ENCODE data around the gene CT45A2.
"Not testable (repeated sequence)": the region's sequence is repeated elsewhere in the genome, so short reads cannot be mapped to it uniquely, and the experiment has no call there.

Gene CT45A2, protein sequence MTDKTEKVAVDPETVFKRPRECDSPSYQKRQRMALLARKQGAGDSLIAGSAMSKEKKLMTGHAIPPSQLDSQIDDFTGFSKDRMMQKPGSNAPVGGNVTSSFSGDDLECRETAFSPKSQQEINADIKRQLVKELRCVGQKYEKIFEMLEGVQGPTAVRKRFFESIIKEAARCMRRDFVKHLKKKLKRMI
- 0 reads per million in 3 donors for total RNA-seq

DNA sequence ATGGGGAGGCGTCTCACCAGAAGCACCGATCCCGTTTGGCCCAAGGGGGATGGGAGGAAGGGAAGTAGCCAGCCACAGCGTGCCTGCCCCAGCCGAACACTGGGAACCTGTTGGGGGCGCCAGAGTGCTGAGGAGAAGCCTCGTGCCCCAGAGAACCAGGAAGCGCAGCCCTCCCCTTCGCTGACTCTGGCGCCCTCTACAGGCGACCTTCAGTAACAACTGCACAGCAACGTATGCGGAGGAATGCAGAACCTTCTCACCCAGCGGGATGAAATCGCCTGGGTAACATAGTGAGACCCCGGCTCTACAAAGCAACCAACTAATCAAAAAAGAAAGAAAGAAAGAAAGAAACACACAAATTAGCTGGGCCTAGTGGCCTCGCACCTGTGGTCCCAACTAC is at the start of gene CT45A2:
Gene CT45A2 (minus strand): TSS at position 101 of the 400 bp plus-strand sequence. CDS start 3,747 bp downstream, outside the sequence.
- H3K9me3 ChIP-seq (ENCODE audit: control insufficient read depth, low read length); DNase-seq; H3K27me3 ChIP-seq (replicated peaks; ENCODE audit: control insufficient read depth, insufficient read depth, low read length, poor library complexity, severe bottlenecking); H3K36me3 ChIP-seq (ENCODE audit: control insufficient read depth, insufficient read depth, low read length); H3K4me3 ChIP-seq (ENCODE audit: insufficient read depth, low read depth, low read length, poor library complexity, severe bottlenecking); H3K27ac ChIP-seq (ENCODE audit: insufficient read depth, low read length, poor library complexity, severe bottlenecking); H3K4me1 ChIP-seq (ENCODE audit: control insufficient read depth, insufficient read depth, low read length, poor library complexity, severe bottlenecking): not testable (repeated sequence)

DNA sequence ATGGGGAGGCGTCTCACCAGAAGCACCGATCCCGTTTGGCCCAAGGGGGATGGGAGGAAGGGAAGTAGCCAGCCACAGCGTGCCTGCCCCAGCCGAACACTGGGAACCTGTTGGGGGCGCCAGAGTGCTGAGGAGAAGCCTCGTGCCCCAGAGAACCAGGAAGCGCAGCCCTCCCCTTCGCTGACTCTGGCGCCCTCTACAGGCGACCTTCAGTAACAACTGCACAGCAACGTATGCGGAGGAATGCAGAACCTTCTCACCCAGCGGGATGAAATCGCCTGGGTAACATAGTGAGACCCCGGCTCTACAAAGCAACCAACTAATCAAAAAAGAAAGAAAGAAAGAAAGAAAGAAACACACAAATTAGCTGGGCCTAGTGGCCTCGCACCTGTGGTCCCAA is 34.6 kb upstream of the CT45A2 start, which contains the start of gene CT45A8:
Gene CT45A8 (minus strand): TSS at position 101 of the 400 bp plus-strand sequence. CDS start 3,755 bp downstream, outside the sequence.
- not testable (repeated sequence) for H3K36me3 ChIP-seq (ENCODE audit: control insufficient read depth, insufficient read depth, low read length); H3K27ac ChIP-seq (ENCODE audit: insufficient read depth, low read length, poor library complexity, severe bottlenecking); H3K27me3 ChIP-seq (replicated peaks; ENCODE audit: control insufficient read depth, insufficient read depth, low read length, poor library complexity, severe bottlenecking); H3K4me1 ChIP-seq (ENCODE audit: control insufficient read depth, insufficient read depth, low read length, poor library complexity, severe bottlenecking); H3K9me3 ChIP-seq (ENCODE audit: control insufficient read depth, low read length); DNase-seq; H3K4me3 ChIP-seq (ENCODE audit: insufficient read depth, low read depth, low read length, poor library complexity, severe bottlenecking)

DNA sequence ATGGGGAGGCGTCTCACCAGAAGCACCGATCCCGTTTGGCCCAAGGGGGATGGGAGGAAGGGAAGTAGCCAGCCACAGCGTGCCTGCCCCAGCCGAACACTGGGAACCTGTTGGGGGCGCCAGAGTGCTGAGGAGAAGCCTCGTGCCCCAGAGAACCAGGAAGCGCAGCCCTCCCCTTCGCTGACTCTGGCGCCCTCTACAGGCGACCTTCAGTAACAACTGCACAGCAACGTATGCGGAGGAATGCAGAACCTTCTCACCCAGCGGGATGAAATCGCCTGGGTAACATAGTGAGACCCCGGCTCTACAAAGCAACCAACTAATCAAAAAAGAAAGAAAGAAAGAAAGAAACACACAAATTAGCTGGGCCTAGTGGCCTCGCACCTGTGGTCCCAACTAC is 17.4 kb upstream of the CT45A2 start, which contains the start of gene CT45A7:
Gene CT45A7 (minus strand): TSS at position 101 of the 400 bp plus-strand sequence. CDS start 3,747 bp downstream, outside the sequence.
- not testable (repeated sequence) for H3K9me3 ChIP-seq (ENCODE audit: control insufficient read depth, low read length); H3K36me3 ChIP-seq (ENCODE audit: control insufficient read depth, insufficient read depth, low read length)

DNA sequence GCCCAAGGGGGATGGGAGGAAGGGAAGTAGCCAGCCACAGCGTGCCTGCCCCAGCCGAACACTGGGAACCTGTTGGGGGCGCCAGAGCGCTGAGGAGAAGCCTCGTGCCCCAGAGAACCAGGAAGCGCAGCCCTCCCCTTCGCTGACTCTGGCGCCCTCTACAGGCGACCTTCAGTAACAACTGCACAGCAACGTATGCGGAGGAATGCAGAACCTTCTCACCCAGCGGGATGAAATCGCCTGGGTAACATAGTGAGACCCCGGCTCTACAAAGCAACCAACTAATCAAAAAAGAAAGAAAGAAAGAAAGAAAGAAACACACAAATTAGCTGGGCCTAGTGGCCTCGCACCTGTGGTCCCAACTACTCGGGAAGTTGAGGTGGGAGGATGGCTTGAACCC is 17.1 kb downstream of the CT45A2 start, which contains the start of gene CT45A6:
Gene CT45A6 (minus strand): TSS at position 101 of the 400 bp plus-strand sequence. CDS start 3,794 bp downstream, outside the sequence.
- H3K4me1 ChIP-seq (ENCODE audit: control insufficient read depth, insufficient read depth, low read length, poor library complexity, severe bottlenecking); DNase-seq; H3K27me3 ChIP-seq (replicated peaks; ENCODE audit: control insufficient read depth, insufficient read depth, low read length, poor library complexity, severe bottlenecking); H3K9me3 ChIP-seq (ENCODE audit: control insufficient read depth, low read length); H3K27ac ChIP-seq (ENCODE audit: insufficient read depth, low read length, poor library complexity, severe bottlenecking); H3K4me3 ChIP-seq (ENCODE audit: insufficient read depth, low read depth, low read length, poor library complexity, severe bottlenecking); H3K36me3 ChIP-seq (ENCODE audit: control insufficient read depth, insufficient read depth, low read length): not testable (repeated sequence)

More for the DNA sequence above, 17.4 kb upstream of the CT45A2 start, which contains the start of gene CT45A7:
- H3K4me1 ChIP-seq (ENCODE audit: control insufficient read depth, insufficient read depth, low read length, poor library complexity, severe bottlenecking); DNase-seq; H3K27me3 ChIP-seq (replicated peaks; ENCODE audit: control insufficient read depth, insufficient read depth, low read length, poor library complexity, severe bottlenecking); H3K4me3 ChIP-seq (ENCODE audit: insufficient read depth, low read depth, low read length, poor library complexity, severe bottlenecking); H3K27ac ChIP-seq (ENCODE audit: insufficient read depth, low read length, poor library complexity, severe bottlenecking): not testable (repeated sequence)

DNA sequence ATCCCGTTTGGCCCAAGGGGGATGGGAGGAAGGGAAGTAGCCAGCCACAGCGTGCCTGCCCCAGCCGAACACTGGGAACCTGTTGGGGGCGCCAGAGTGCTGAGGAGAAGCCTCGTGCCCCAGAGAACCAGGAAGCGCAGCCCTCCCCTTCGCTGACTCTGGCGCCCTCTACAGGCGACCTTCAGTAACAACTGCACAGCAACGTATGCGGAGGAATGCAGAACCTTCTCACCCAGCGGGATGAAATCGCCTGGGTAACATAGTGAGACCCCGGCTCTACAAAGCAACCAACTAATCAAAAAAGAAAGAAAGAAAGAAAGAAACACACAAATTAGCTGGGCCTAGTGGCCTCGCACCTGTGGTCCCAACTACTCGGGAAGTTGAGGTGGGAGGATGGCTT is 34.4 kb downstream of the CT45A2 start, which contains the start of gene CT45A5:
Gene CT45A5 (minus strand): TSS at position 101 of the 400 bp plus-strand sequence. CDS start 3,774 bp downstream, outside the sequence.
- not testable (repeated sequence) for H3K36me3 ChIP-seq (ENCODE audit: control insufficient read depth, insufficient read depth, low read length); H3K27me3 ChIP-seq (replicated peaks; ENCODE audit: control insufficient read depth, insufficient read depth, low read length, poor library complexity, severe bottlenecking); H3K4me1 ChIP-seq (ENCODE audit: control insufficient read depth, insufficient read depth, low read length, poor library complexity, severe bottlenecking); H3K9me3 ChIP-seq (ENCODE audit: control insufficient read depth, low read length); DNase-seq; H3K27ac ChIP-seq (ENCODE audit: insufficient read depth, low read length, poor library complexity, severe bottlenecking); H3K4me3 ChIP-seq (ENCODE audit: insufficient read depth, low read depth, low read length, poor library complexity, severe bottlenecking)

DNA sequence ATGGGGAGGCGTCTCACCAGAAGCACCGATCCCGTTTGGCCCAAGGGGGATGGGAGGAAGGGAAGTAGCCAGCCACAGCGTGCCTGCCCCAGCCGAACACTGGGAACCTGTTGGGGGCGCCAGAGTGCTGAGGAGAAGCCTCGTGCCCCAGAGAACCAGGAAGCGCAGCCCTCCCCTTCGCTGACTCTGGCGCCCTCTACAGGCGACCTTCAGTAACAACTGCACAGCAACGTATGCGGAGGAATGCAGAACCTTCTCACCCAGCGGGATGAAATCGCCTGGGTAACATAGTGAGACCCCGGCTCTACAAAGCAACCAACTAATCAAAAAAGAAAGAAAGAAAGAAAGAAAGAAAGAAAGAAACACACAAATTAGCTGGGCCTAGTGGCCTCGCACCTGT is 51.7 kb downstream of the CT45A2 start, which contains the start of gene CT45A3:
Gene CT45A3 (minus strand): TSS at position 101 of the 400 bp plus-strand sequence. CDS start 3,747 bp downstream, outside the sequence.
- H3K4me3 ChIP-seq (ENCODE audit: insufficient read depth, low read depth, low read length, poor library complexity, severe bottlenecking); H3K4me1 ChIP-seq (ENCODE audit: control insufficient read depth, insufficient read depth, low read length, poor library complexity, severe bottlenecking); H3K9me3 ChIP-seq (ENCODE audit: control insufficient read depth, low read length); H3K27me3 ChIP-seq (replicated peaks; ENCODE audit: control insufficient read depth, insufficient read depth, low read length, poor library complexity, severe bottlenecking); H3K36me3 ChIP-seq (ENCODE audit: control insufficient read depth, insufficient read depth, low read length); DNase-seq; H3K27ac ChIP-seq (ENCODE audit: insufficient read depth, low read length, poor library complexity, severe bottlenecking): not testable (repeated sequence)
